LNCaP clone FGC (cell line): Measurements from ENCODE around the gene NUTM1.
"Not testable (repeated sequence)": the region's sequence is repeated elsewhere in the genome, so short reads cannot be mapped to it uniquely, and the experiment has no call there.

ENCODE experiments used
- DNase-seq: peaks from one replicate; pipeline ENCODE4 v3.0.0-alpha.2; 2011; ENCODE audit warnings: low read depth
- H3K4me3 ChIP-seq: 2 replicates; pipeline ENCODE4 v1.5.1; 2011; ENCODE audit warnings: mild to moderate bottlenecking, low read depth, low read length, control low read depth
- CTCF ChIP-seq: IDR thresholded peaks from 2 replicates; pipeline ENCODE4 v1.5.1; 2012; ENCODE audit warnings: mild to moderate bottlenecking; ENCODE audit not compliant: control insufficient read depth, insufficient read depth; ENCODE audit errors: extremely low read depth

The NUTM1 gene

DNA sequence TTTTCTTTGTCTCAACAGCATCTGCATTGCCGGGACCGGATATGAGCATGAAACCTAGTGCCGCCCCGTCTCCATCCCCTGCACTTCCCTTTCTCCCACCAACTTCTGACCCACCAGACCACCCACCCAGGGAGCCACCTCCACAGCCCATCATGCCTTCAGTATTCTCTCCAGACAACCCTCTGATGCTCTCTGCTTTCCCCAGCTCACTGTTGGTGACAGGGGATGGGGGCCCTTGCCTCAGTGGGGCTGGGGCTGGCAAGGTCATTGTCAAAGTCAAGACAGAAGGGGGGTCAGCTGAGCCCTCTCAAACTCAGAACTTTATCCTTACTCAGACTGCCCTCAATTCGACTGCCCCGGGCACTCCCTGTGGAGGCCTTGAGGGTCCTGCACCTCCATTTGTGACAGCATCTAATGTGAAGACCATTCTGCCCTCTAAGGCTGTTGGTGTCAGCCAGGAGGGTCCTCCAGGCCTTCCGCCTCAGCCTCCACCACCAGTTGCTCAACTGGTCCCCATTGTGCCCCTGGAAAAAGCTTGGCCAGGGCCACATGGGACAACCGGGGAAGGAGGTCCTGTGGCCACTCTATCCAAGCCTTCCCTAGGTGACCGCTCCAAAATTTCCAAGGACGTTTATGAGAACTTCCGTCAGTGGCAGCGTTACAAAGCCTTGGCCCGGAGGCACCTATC, 5.0 kb downstream of the NUTM1 start:
- DNase-seq, result no peak
- no peak for TF ChIP-seq CTCF

DNA sequence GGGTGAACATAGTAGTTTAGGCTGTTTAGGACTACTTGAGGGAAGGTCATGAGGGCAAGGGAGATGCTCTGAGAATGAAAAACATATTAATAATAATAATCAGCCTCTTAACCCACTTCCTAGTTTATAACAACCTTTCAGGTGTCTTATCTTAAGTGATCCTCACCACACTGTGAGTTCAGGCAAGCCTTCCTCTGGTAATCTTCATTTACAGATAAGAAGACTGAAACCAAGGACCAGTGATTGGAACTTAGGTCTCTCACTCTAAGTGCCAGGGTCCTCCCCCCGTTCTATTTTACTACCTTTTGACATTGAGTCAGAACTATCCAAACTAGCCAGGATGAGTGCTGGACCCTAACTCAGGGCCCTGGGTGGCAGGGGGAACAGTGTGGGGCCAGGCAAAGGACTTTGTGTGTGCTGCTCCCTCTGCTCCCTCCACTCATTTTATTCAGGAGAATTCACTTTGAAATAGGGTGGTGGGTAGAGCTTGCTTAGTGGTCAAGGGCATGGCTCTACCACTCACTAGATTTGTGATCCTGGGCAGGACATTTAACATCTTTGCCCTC, 5.7 kb downstream of the NUTM1 start:
- H3K4me3 ChIP-seq, result no peak overlapping the region
- no peak for DNase-seq
- no peak for TF ChIP-seq CTCF

More for the DNA sequence above, 5.0 kb downstream of the NUTM1 start:
- no peak overlapping the region for H3K4me3 ChIP-seq

- no peak overlapping the region for H3K4me3 ChIP-seq
- no peak for DNase-seq
- TF ChIP-seq CTCF, result no peak
Observed at GRCh38 chr15:34349769-34350168, 6.7 kb downstream of the NUTM1 start.

GRCh38 chr15:34352996-34353395, 9.9 kb downstream of the NUTM1 start:
- not testable (repeated sequence) for DNase-seq, H3K4me3 ChIP-seq

DNA sequence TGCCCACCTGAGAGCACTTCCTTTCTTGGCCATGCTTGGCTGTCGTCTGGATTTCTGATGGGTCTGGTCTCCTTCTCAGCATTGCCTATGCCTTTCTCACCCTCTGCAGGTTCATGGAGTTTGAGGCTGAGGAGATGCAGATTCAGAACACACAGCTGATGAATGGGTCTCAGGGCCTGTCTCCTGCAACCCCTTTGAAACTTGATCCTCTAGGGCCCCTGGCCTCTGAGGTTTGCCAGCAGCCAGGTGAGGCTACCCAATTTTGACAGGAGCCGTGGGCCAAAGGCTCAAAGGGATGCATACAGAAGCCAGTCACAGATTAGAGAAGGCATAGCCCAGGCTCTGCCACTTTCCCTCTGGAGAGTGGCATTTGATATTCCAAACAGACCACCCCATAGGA, 10.5 kb downstream of the NUTM1 start:
- TF ChIP-seq CTCF, result no peak
- no peak overlapping the region for H3K4me3 ChIP-seq
- DNase-seq, result no peak

DNA sequence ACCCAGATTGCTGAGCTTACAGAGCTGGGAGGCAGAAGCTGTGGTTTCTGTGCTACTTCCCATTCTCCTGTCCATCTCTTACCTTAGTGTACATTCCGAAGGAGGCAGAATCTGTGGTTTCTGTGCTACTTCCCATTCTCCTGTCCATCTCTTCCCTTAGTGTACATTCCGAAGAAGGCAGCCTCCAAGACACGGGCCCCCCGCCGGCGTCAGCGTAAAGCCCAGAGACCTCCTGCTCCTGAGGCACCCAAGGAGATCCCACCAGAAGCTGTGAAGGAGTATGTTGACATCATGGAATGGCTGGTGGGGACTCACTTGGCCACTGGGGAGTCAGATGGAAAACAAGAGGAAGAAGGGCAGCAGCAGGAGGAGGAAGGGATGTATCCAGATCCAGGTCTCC, 11.2 kb downstream of the NUTM1 start:
- no peak overlapping the region for H3K4me3 ChIP-seq
- no peak for TF ChIP-seq CTCF

GRCh38 chr15:34355241-34355640, 12.1 kb downstream of the NUTM1 start:
- DNase-seq, result no peak
- H3K4me3 ChIP-seq, result no peak overlapping the region
- no peak for TF ChIP-seq CTCF

More for the DNA sequence above, 11.2 kb downstream of the NUTM1 start:
- no peak for DNase-seq
